PFSK-1 (cell line): ENCODE results near the gene CARD10.

ENCODE experiments used
- FOXP2 ChIP-seq: optimal IDR thresholded peaks from 2 replicates; pipeline ENCODE3; 2011; ENCODE audit warnings: borderline replicate concordance, control low read depth, inconsistent platforms; ENCODE audit not compliant: insufficient read depth; ENCODE audit errors: extremely low read length, extremely low read depth
- POLR2AphosphoS5 ChIP-seq: IDR thresholded peaks from 2 replicates; pipeline ENCODE4 v1.6.1; 2012; ENCODE audit warnings: low read depth, mild to moderate bottlenecking, control low read depth, low read length, moderate library complexity
- REST ChIP-seq, 2 experiments: IDR thresholded peaks; 2 replicates each; pipeline versions ENCODE4 v1.6.1 to v1.8.0; 2011 to 2012; ENCODE audit warnings: low read depth in 2 of 2, low read length in 2 of 2, control low read depth in 1 of 2, inconsistent platforms in 1 of 2, mild to moderate bottlenecking in 1 of 2, moderate library complexity in 1 of 2; ENCODE audit not compliant: insufficient read depth in 1 of 2
- SIN3A ChIP-seq: IDR thresholded peaks from 2 replicates; pipeline ENCODE4 v1.6.1; 2012; ENCODE audit warnings: mild to moderate bottlenecking, low read length, moderate library complexity, borderline replicate concordance; ENCODE audit not compliant: insufficient read depth
- TAF1 ChIP-seq: IDR thresholded peaks from 2 replicates; pipeline ENCODE4 v1.6.1; 2012; ENCODE audit warnings: low read length, control low read depth, borderline replicate concordance; ENCODE audit not compliant: insufficient read depth

CARD10 gene

DNA sequence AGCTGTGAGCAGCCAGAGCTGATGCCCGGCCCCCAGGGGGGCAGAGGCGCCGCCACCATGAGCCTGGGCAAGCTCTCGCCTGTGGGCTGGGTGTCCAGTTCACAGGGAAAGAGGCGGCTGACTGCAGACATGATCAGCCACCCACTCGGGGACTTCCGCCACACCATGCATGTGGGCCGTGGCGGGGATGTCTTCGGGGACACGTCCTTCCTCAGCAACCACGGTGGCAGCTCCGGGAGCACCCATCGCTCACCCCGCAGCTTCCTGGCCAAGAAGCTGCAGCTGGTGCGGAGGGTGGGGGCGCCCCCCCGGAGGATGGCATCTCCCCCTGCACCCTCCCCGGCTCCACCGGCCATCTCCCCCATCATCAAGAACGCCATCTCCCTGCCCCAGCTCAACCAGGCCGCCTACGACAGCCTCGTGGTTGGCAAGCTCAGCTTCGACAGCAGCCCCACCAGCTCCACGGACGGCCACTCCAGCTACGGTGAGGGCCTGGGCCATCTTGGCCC, 47.2 kb upstream of the CARD10 start:
- no peak for TF ChIP-seq FOXP2
- TF ChIP-seq TAF1, result no peak
- no peak for TF ChIP-seq POLR2AphosphoS5
- no peak for TF ChIP-seq SIN3A
- TF ChIP-seq REST (IDR thresholded peaks at IDR 0.05; ENCODE audit: insufficient read depth in 1 of 2, low read depth in 2 of 2, low read length in 2 of 2), result no peak

- TF ChIP-seq SIN3A (no peak), REST (IDR thresholded peaks at IDR 0.05; ENCODE audit: insufficient read depth in 1 of 2, low read depth in 2 of 2, low read length in 2 of 2) (no peak), POLR2AphosphoS5 (no peak), FOXP2 (no peak), TAF1 (no peak)
These were observed 46.6 kb upstream of the CARD10 start for GRCh38 chr22:37565830-37566229.

DNA sequence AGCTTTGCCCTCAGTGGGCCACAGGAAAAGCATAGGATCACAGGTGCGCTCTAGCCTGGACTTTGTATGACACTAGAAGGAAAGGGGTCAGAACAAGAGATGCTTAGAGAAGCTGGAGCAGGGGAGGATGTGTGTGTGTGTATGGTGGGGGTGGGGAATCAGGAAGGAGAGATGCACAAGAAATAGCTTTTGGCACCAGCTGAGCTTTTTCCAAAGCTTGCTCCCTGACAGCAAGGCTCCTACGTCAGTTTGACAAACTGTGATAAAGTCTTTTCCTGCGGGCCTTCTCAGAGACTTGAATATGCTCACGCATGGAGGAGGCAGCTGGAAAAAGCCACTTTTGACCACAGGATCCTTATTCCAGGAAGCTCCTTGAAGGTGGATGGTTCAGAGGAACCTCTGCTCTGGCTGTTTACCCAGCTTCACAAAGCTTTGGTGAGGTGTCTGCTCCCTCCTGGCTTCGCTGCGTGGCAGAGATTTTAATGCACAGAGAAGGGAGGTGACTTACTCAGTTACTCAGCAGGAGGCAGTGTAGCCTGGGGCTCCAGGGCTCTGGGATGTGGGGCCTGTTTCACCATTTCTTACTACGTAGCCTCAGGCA, 45.0 kb upstream of the CARD10 start:
- TF ChIP-seq FOXP2 (no peak), TAF1 (no peak), REST (IDR thresholded peaks at IDR 0.05; ENCODE audit: insufficient read depth in 1 of 2, low read depth in 2 of 2, low read length in 2 of 2) (no peak), POLR2AphosphoS5 (no peak), SIN3A (no peak)

- TF ChIP-seq SIN3A (no peak), FOXP2 (no peak), POLR2AphosphoS5 (no peak), TAF1 (no peak), REST (IDR thresholded peaks at IDR 0.05; ENCODE audit: insufficient read depth in 1 of 2, low read depth in 2 of 2, low read length in 2 of 2) (no peak)
These were observed 44.2 kb upstream of the CARD10 start for GRCh38 chr22:37563153-37564081.
